GM18868 (cell line): ENCODE measurements around the gene GLIS2.

ENCODE experiments used
- ATAC-seq: cut with Tn5 transposase; IDR thresholded peaks from one replicate; pipeline ENCODE4 v1.9.1; 2021; ENCODE audit warnings: mild to moderate bottlenecking, moderate library complexity; ENCODE audit not compliant: unreplicated experiment

Gene GLIS2

GRCh38 chr16:4350365-4350786 is 34.5 kb downstream of the GLIS2 start:
- no peak for ATAC-seq

- ATAC-seq: peak; percentile 88
These were observed 35.2 kb downstream of the GLIS2 start, which contains the start of gene PAM16 for GRCh38 chr16:4350787-4351659. TSS of gene PAM16 (minus strand) at chr16:4351321. CDS start at chr16:4351234, 87 bp downstream.

GRCh38 chr16:4351880-4352279 is 36.0 kb downstream of the GLIS2 start:
- ATAC-seq: no peak

- ATAC-seq: no peak
These were observed 37.0 kb downstream of the GLIS2 start for GRCh38 chr16:4352843-4353242.

- no peak for ATAC-seq
These were observed 37.8 kb downstream of the GLIS2 start for GRCh38 chr16:4353675-4354074.

- ATAC-seq: no peak
These were observed 38.9 kb downstream of the GLIS2 start for GRCh38 chr16:4354512-4355409.

- no peak for ATAC-seq
These were observed 41.0 kb downstream of the GLIS2 start for GRCh38 chr16:4356820-4357219.

- ATAC-seq: no peak
These were observed 42.4 kb downstream of the GLIS2 start for GRCh38 chr16:4358236-4358635.

- no peak for ATAC-seq
These were observed 43.1 kb downstream of the GLIS2 start for GRCh38 chr16:4358831-4359561.

- no peak for ATAC-seq
These were observed 44.0 kb downstream of the GLIS2 start for GRCh38 chr16:4359914-4360313.

- ATAC-seq: no peak
These were observed 44.7 kb downstream of the GLIS2 start for GRCh38 chr16:4360538-4361021.

GRCh38 chr16:4361033-4361943 is 45.4 kb downstream of the GLIS2 start:
- ATAC-seq: no peak

- no peak for ATAC-seq
These were observed 46.1 kb downstream of the GLIS2 start for GRCh38 chr16:4361944-4362311.

GRCh38 chr16:4362476-4363135 is 46.7 kb downstream of the GLIS2 start:
- ATAC-seq: no peak

GRCh38 chr16:4364196-4365013 is 48.5 kb downstream of the GLIS2 start:
- ATAC-seq: no peak

- ATAC-seq: peak; percentile 91
These were observed 49.1 kb downstream of the GLIS2 start for GRCh38 chr16:4365014-4365406.

GRCh38 chr16:4365615-4366014 is 49.7 kb downstream of the GLIS2 start:
- ATAC-seq: no peak

GRCh38 chr16:4366016-4366415 is 50.1 kb downstream of the GLIS2 start:
- no peak for ATAC-seq
